HG02642 (cell line): ENCODE data around the gene EGF.
"Not testable (repeated sequence)": the region's sequence is repeated elsewhere in the genome, so short reads cannot be mapped to it uniquely, and the experiment has no call there.

ENCODE experiments used
- ATAC-seq: cut with Tn5 transposase; IDR thresholded peaks from one replicate; pipeline ENCODE4 v1.9.1; 2021; ENCODE audit warnings: mild to moderate bottlenecking; ENCODE audit not compliant: unreplicated experiment, poor library complexity

The EGF gene

GRCh38 chr4:109913596-109914241, 1.0 kb downstream of the EGF start:
- no peak for ATAC-seq

GRCh38 chr4:109914322-109914721, 1.6 kb downstream of the EGF start:
- ATAC-seq: no peak

GRCh38 chr4:109915385-109916026, 2.8 kb downstream of the EGF start:
- no peak for ATAC-seq

GRCh38 chr4:109916027-109916409, 3.3 kb downstream of the EGF start:
- no peak for ATAC-seq

- ATAC-seq: no peak
Measured at GRCh38 chr4:109921384-109921808, 8.7 kb downstream of the EGF start.

GRCh38 chr4:109925396-109925795, 12.7 kb downstream of the EGF start:
- ATAC-seq: no peak

- no peak for ATAC-seq
Measured at GRCh38 chr4:109928327-109929045, 15.8 kb downstream of the EGF start.

- ATAC-seq: no peak
Measured at GRCh38 chr4:109930464-109930863, 17.8 kb downstream of the EGF start.

- ATAC-seq: no peak
Measured at GRCh38 chr4:109930872-109931271, 18.2 kb downstream of the EGF start.

GRCh38 chr4:109931318-109931717, 18.6 kb downstream of the EGF start:
- no peak for ATAC-seq

- not testable (repeated sequence) for ATAC-seq
Measured at GRCh38 chr4:109937352-109937751, 24.7 kb downstream of the EGF start.

GRCh38 chr4:109939190-109939589, 26.5 kb downstream of the EGF start:
- ATAC-seq: no peak

GRCh38 chr4:109942292-109942926, 29.7 kb downstream of the EGF start:
- no peak for ATAC-seq

GRCh38 chr4:109943745-109944144, 31.1 kb downstream of the EGF start:
- ATAC-seq: no peak

GRCh38 chr4:109944591-109944990, 31.9 kb downstream of the EGF start:
- no peak for ATAC-seq

GRCh38 chr4:109945056-109945455, 32.4 kb downstream of the EGF start:
- ATAC-seq: no peak

GRCh38 chr4:109946120-109946519, 33.4 kb downstream of the EGF start:
- no peak for ATAC-seq

- no peak for ATAC-seq
Measured at GRCh38 chr4:109947457-109947856, 34.8 kb downstream of the EGF start.

- no peak for ATAC-seq
Measured at GRCh38 chr4:109947918-109948317, 35.2 kb downstream of the EGF start.

GRCh38 chr4:109949099-109949718, 36.5 kb downstream of the EGF start:
- ATAC-seq: not testable (repeated sequence)

- no peak for ATAC-seq
Measured at GRCh38 chr4:109952612-109953011, 39.9 kb downstream of the EGF start.
